RCC 7860 (cell line): ENCODE data around the gene ZNF692.

Source experiments
- DNase-seq: peaks from one replicate; pipeline ENCODE4 v3.0.0-alpha.2; 2015; ENCODE audit warnings: low spot score
- FAIRE-seq: peaks from 2 replicates; lab custom pipeline; 2012; peaks lifted over from hg19 to GRCh38; lab: Jason Lieb, UNC

Gene ZNF692

GRCh38 chr1:248881261-248881660 is 22.4 kb upstream of the ZNF692 start:
- FAIRE-seq (no peak), DNase-seq (no peak)

GRCh38 chr1:248873993-248874533 is 15.2 kb upstream of the ZNF692 start:
- DNase-seq (peak; percentile 93), FAIRE-seq (no peak)

GRCh38 chr1:248873409-248873992 is 14.6 kb upstream of the ZNF692 start:
- DNase-seq (peak; percentile 98), FAIRE-seq (peak; percentile 83)

- FAIRE-seq = no peak
- DNase-seq = peak; percentile 75
Measured at GRCh38 chr1:248872752-248873408, 14.0 kb upstream of the ZNF692 start.

- no peak for DNase-seq
- FAIRE-seq = no peak
Measured at GRCh38 chr1:248871837-248872401, 13.0 kb upstream of the ZNF692 start.

- FAIRE-seq (no peak), DNase-seq (peak; percentile 14)
Measured at GRCh38 chr1:248862998-248863881, 4.4 kb upstream of the ZNF692 start.

- DNase-seq (no peak), FAIRE-seq (no peak)
Measured at GRCh38 chr1:248862695-248862997, 3.8 kb upstream of the ZNF692 start.

- peak; percentile 26 for FAIRE-seq
Measured at GRCh38 chr1:248861616-248862015, 2.7 kb upstream of the ZNF692 start.

GRCh38 chr1:248860007-248860406 is 1.1 kb upstream of the ZNF692 start:
- DNase-seq = no peak
- no peak for FAIRE-seq

More at GRCh38 chr1:248861616-248862015, 2.7 kb upstream of the ZNF692 start:
- peak; percentile 35 for DNase-seq

GRCh38 chr1:248858096-248858890 is 592 bp downstream of the ZNF692 start:
- FAIRE-seq = no peak

GRCh38 chr1:248857749-248858095 is 1.2 kb downstream of the ZNF692 start:
- DNase-seq = no peak
- no peak for FAIRE-seq

More at GRCh38 chr1:248858096-248858890, 592 bp downstream of the ZNF692 start:
- DNase-seq = peak; percentile 58

GRCh38 chr1:248857201-248857600 is 1.7 kb downstream of the ZNF692 start:
- DNase-seq (no peak), FAIRE-seq (no peak)

- FAIRE-seq (no peak), DNase-seq (no peak)
Measured at GRCh38 chr1:248856176-248856575, 2.7 kb downstream of the ZNF692 start.

- DNase-seq (no peak), FAIRE-seq (no peak)
Measured at GRCh38 chr1:248855580-248855979, 3.3 kb downstream of the ZNF692 start.

- DNase-seq = no peak
- no peak for FAIRE-seq
Measured at GRCh38 chr1:248853663-248854375, 5.1 kb downstream of the ZNF692 start.

- no peak for DNase-seq
- FAIRE-seq = no peak
Measured at GRCh38 chr1:248852481-248853405, 6.1 kb downstream of the ZNF692 start.

- FAIRE-seq = no peak
- DNase-seq = no peak
Measured at GRCh38 chr1:248851390-248851789, 7.5 kb downstream of the ZNF692 start.

GRCh38 chr1:248850536-248851251 is 8.2 kb downstream of the ZNF692 start:
- DNase-seq (no peak), FAIRE-seq (no peak)
